ENCODE measurements around the gene CRYBG3.

GRCh38 chr3:97830638-97831037 lies 8.8 kb downstream of the CRYBG3 start:
- no peak for TF ChIP-seq CTCF (IDR thresholded peaks at IDR 0.05; ENCODE audit: low read depth, low read length, missing input control)
- no peak for TF ChIP-seq MAX (IDR thresholded peaks at IDR 0.05)
- no peak for TF ChIP-seq ZBTB33 (IDR thresholded peaks at IDR 0.05)
- TF ChIP-seq REST (IDR thresholded peaks at IDR 0.05) = no peak
- TF ChIP-seq EGR1 (IDR thresholded peaks at IDR 0.05; ENCODE audit: low read depth in 2 of 2) = no peak
- no peak for TF ChIP-seq SP1 (IDR thresholded peaks at IDR 0.05)
- TF ChIP-seq TAF1 (conservative IDR thresholded peaks at IDR 0.05) = no peak
- TF ChIP-seq ATF3 (IDR thresholded peaks at IDR 0.05) = no peak
- TF ChIP-seq YY1 (IDR thresholded peaks at IDR 0.05) = no peak
- no peak for TF ChIP-seq RXRA (IDR thresholded peaks at IDR 0.05)
- TF ChIP-seq RAD21 (IDR thresholded peaks at IDR 0.05) = no peak
- no peak for TF ChIP-seq HNF4G (IDR thresholded peaks at IDR 0.05)
- TF ChIP-seq GABPA (IDR thresholded peaks at IDR 0.05 in 1 of 2, conservative IDR thresholded peaks at IDR 0.05 in 1 of 2) = no peak
